Epithelial cell of esophagus (primary cell): Measurements from ENCODE around the gene CNTROB.

Experiments used
- DNase-seq: peaks from one replicate; pipeline ENCODE4 v3.0.0; 2010; ENCODE audit warnings: low read depth
- H3K4me3 ChIP-seq: 2 replicates; pipeline ENCODE4 v1.5.1; 2011; ENCODE audit warnings: mild to moderate bottlenecking, low read length, control low read depth
- TF ChIP-seq, protein P1 (sequence below): IDR thresholded peaks from 2 replicates; pipeline ENCODE4 v1.5.1; 2011; ENCODE audit warnings: low read depth, mild to moderate bottlenecking, low read length, control low read depth, inconsistent platforms; ENCODE audit not compliant: insufficient read depth; ENCODE audit errors: missing control alignments

The CNTROB gene

DNA sequence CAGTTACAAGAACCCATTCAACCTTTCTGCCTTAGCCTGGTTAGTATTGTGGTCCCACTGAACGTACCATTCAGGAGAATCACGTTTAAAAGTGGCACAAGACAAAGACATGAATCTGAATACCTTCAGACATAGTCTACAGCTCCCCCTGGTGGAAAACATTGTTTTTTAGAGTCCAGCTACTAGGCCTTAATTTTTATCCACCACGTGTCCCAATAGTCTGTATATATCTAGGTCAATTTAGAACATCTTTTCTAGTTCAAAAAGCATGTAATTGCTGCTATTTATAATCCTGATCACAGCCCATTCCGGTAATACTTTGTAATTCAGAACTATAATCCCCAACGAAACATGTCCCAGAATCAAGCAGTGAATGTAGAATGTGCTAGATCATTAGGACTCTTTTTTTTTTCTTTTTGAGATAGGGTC lies 56.8 kb downstream of the CNTROB start:
- DNase-seq = peak; percentile 86
- TF ChIP-seq, protein P1, sequence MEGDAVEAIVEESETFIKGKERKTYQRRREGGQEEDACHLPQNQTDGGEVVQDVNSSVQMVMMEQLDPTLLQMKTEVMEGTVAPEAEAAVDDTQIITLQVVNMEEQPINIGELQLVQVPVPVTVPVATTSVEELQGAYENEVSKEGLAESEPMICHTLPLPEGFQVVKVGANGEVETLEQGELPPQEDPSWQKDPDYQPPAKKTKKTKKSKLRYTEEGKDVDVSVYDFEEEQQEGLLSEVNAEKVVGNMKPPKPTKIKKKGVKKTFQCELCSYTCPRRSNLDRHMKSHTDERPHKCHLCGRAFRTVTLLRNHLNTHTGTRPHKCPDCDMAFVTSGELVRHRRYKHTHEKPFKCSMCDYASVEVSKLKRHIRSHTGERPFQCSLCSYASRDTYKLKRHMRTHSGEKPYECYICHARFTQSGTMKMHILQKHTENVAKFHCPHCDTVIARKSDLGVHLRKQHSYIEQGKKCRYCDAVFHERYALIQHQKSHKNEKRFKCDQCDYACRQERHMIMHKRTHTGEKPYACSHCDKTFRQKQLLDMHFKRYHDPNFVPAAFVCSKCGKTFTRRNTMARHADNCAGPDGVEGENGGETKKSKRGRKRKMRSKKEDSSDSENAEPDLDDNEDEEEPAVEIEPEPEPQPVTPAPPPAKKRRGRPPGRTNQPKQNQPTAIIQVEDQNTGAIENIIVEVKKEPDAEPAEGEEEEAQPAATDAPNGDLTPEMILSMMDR = peak; percentile 56
- no peak overlapping the region for H3K4me3 ChIP-seq

DNA sequence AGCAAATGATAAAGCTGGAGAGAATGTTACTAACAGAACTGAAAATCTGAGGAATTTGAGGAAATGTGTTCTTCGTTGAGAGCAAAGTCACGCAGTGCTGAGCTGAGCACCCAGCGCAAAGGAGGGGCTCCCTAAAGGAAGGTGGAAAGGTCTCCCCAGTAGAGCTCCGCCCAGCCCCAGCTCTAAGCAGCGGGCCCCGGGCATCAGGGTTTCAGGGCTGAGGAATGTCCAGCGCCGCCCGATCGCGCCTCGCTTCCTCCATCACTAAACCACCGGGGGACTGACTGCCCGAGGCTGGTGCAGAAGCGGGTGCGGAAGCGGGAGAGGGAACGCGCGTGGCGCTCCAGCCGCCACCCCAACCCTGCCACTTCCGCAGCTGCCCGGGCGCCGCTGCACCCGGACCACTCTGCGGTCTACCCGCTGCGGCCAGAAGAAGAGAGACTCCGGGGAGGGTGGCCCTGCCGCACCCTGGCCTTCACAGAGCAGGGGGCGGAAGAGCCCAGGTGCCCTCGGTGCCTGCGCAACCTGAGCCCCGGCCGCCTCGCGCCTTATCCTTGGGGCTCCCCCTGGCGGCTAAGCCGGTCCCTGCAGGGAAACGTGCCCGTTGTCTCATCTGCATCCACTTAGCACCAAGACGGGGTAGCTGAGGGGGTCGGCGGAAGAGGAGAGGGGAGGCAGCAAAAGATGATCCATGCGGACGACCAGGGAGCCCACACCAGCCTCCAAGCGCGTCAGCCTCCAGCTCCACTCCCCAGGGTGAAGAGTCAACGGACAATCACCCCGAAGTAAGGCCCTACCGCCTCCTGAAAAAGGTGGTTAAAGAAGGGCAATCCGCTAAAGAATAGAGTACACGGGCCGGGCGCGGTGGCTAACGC lies 58.0 kb downstream of the CNTROB start:
- TF ChIP-seq, protein P1 = peak; percentile 86
- peak; percentile 74 for DNase-seq
- H3K4me3 ChIP-seq = peak overlapping the region; percentile 58

DNA sequence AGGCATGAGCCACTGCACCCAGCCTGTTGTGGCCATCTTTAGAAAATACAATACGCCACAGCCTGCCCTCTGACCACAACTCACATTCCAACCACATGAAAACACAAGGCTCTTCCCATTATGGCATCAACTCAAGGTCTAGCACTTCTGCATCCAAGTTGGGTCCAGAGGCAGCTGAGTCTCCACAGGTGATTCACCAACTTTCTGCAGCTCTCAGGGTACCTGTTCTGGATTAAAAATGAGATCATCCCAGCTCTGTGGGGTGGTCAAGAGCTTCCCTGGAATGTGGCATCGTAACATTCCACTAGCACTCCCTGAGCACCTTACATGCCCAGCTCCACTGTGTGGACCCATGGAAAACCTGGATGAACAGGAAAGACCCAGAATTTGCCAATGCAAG lies 60.5 kb downstream of the CNTROB start:
- no peak overlapping the region for H3K4me3 ChIP-seq
- DNase-seq = peak; percentile 97
- TF ChIP-seq, protein P1 = no peak

DNA sequence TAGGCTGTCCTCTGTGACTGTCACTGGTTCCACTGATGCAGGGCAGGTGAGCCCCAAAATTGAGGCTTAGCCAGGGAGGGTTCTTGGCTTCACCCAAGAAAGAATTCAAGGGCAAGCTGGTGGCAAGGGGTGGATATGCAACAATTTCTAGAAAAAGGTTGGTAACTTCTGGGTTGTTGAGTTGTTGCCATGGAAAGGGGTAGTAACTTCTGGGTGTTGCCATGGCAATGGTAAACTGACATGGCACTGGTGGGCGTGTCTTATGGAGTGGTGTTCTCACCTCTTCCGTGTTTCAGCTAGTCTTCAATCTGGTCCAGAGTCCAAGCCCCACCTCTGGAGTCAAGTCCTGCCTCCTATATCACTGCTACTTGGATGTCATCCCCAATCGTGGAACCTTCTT lies 60.9 kb downstream of the CNTROB start:
- no peak for DNase-seq
- no peak overlapping the region for H3K4me3 ChIP-seq
- TF ChIP-seq, protein P1 = no peak

DNA sequence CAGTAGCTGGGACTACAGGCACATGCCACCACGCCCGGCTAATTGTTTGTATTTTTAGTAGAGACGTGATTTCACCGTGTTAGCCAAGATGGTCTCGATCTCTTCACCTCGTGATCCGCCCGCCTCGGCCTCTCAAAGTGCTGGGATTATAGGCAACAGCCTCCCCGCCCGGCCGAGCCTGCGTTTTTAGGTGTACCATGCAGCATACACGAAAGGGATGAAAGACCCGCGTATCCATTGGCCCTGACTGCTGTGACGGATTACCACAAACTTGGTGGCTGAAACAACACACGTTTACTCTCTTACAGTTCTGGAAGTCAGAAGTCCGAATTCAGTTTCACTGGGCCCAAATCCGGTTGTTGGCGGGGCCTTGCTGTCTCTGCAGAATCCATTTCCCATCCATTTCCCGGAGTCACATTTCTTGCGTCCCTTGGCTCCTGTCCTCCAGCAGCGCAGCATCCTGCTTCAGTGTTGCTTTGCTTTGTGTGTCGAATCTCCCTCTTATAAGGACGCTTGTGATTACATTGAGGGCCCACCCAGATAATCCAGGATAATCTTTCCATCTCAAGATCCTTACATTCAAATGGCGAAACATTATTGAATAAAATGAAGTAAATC lies 62.1 kb downstream of the CNTROB start:
- TF ChIP-seq, protein P1 = no peak

DNA sequence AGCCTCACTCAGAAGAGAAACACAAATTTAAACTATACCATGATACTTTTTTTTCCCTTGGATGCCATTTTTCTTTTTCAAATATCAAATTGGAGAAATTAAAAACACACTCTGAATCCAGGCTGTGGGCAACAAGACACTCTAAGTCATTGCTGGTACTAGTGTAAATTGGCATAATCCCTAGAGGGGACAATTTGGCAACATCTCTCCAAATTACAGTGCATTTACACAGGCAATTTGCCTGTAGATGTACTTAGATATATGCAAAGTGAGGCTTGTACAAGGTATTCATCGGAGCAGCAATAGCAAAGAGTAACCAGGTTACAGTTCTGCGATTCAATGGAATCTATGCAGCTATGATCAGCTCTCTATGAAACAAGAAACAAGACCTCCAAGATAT lies 63.7 kb downstream of the CNTROB start:
- TF ChIP-seq, protein P1 = no peak
- no peak for DNase-seq

More for the DNA sequence above, 62.1 kb downstream of the CNTROB start:
- no peak for DNase-seq
- H3K4me3 ChIP-seq = no peak overlapping the region

DNA sequence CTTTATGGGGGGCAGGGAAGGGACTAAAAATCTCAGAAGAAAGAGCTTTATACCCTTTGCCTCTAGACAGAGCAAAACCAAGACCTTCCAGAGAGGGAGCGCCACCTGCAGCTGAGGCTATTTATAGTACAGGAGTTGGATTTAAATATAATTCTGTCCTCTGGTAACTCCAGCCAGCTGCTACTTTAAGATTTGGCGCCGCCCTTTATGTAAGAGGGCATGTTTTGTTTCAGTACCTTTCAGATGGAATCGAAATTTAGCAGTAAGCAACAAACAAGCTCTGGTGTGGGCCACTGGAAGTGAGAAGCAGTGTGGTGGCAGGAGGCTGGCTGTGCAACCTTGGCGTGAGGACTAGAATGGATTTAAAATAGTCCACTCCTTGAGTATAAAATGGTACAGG lies 65.2 kb downstream of the CNTROB start:
- DNase-seq = peak; percentile 61
- no peak overlapping the region for H3K4me3 ChIP-seq

More for the DNA sequence above, 63.7 kb downstream of the CNTROB start:
- no peak overlapping the region for H3K4me3 ChIP-seq

More for the DNA sequence above, 65.2 kb downstream of the CNTROB start:
- TF ChIP-seq, protein P1 = peak; percentile 61
